ENCODE results near the gene PCLAF. TPM values are rescaled to one million over a fixed set of nuclear protein-coding genes. Genes with fewer than 3 reads are reported as not detected.

Gene PCLAF
- total and polyA plus RNA-seq, 2 of the 13 experiments (the other 11 are each of a cell fraction or from before 2014, with no cell fraction given), result 98.6 to 98.9 TPM

GRCh38 chr15:64381000-64381751 lies at the start of gene PCLAF (continued):
- TF ChIP-seq ZNF282 (IDR thresholded peaks at IDR 0.05; ENCODE audit: partially characterized antibody), result no peak
- no peak for TF ChIP-seq FOXJ3 (CRISPR knock-in tag; IDR thresholded peaks at IDR 0.05; ENCODE audit: borderline replicate concordance)
- no peak for TF ChIP-seq NFE2L1 (CRISPR knock-in tag; IDR thresholded peaks at IDR 0.05; ENCODE audit: borderline replicate concordance)
- TF ChIP-seq, protein P1, sequence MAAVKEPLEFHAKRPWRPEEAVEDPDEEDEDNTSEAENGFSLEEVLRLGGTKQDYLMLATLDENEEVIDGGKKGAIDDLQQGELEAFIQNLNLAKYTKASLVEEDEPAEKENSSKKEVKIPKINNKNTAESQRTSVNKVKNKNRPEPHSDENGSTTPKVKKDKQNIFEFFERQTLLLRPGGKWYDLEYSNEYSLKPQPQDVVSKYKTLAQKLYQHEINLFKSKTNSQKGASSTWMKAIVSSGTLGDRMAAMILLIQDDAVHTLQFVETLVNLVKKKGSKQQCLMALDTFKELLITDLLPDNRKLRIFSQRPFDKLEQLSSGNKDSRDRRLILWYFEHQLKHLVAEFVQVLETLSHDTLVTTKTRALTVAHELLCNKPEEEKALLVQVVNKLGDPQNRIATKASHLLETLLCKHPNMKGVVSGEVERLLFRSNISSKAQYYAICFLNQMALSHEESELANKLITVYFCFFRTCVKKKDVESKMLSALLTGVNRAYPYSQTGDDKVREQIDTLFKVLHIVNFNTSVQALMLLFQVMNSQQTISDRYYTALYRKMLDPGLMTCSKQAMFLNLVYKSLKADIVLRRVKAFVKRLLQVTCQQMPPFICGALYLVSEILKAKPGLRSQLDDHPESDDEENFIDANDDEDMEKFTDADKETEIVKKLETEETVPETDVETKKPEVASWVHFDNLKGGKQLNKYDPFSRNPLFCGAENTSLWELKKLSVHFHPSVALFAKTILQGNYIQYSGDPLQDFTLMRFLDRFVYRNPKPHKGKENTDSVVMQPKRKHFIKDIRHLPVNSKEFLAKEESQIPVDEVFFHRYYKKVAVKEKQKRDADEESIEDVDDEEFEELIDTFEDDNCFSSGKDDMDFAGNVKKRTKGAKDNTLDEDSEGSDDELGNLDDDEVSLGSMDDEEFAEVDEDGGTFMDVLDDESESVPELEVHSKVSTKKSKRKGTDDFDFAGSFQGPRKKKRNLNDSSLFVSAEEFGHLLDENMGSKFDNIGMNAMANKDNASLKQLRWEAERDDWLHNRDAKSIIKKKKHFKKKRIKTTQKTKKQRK (IDR thresholded peaks at IDR 0.05; ENCODE audit: low read length), result no peak
- TF ChIP-seq E2F5 (CRISPR knock-in tag; conservative IDR thresholded peaks at IDR 0.05), result peak; percentile 99
- TF ChIP-seq AGO2 (optimal IDR thresholded peaks at IDR 0.05; ENCODE audit: low read depth, low read length), result no peak
- no peak for TF ChIP-seq ZBTB20 (CRISPR knock-in tag; IDR thresholded peaks at IDR 0.05; ENCODE audit: borderline replicate concordance, low read depth)
- TF ChIP-seq MEIS2 (CRISPR knock-in tag; IDR thresholded peaks at IDR 0.05), result no peak
- no peak for TF ChIP-seq ZNF512B (CRISPR knock-in tag; IDR thresholded peaks at IDR 0.05; ENCODE audit: borderline replicate concordance)
- no peak for TF ChIP-seq ZNF772 (CRISPR knock-in tag; IDR thresholded peaks at IDR 0.05)
- peak; percentile 47; the same call in 1 of the 2 replicates for TF ChIP-seq E2F2 (CRISPR knock-in tag; IDR thresholded peaks at IDR 0.05; ENCODE audit: borderline replicate concordance)
- TF ChIP-seq IRX3 (CRISPR knock-in tag; IDR thresholded peaks at IDR 0.05; ENCODE audit: borderline replicate concordance, low read depth), result no peak
- TF ChIP-seq, protein P2, sequence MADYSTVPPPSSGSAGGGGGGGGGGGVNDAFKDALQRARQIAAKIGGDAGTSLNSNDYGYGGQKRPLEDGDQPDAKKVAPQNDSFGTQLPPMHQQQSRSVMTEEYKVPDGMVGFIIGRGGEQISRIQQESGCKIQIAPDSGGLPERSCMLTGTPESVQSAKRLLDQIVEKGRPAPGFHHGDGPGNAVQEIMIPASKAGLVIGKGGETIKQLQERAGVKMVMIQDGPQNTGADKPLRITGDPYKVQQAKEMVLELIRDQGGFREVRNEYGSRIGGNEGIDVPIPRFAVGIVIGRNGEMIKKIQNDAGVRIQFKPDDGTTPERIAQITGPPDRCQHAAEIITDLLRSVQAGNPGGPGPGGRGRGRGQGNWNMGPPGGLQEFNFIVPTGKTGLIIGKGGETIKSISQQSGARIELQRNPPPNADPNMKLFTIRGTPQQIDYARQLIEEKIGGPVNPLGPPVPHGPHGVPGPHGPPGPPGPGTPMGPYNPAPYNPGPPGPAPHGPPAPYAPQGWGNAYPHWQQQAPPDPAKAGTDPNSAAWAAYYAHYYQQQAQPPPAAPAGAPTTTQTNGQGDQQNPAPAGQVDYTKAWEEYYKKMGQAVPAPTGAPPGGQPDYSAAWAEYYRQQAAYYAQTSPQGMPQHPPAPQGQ (CRISPR knock-in tag; IDR thresholded peaks at IDR 0.05; ENCODE audit: borderline replicate concordance), result no peak
- no peak for TF ChIP-seq ZKSCAN5 (CRISPR knock-in tag; IDR thresholded peaks at IDR 0.05)
- peak; percentile 81 for TF ChIP-seq ZFX (CRISPR knock-in tag; IDR thresholded peaks at IDR 0.05; ENCODE audit: low read depth)
- peak; percentile 89 for TF ChIP-seq SIN3B (IDR thresholded peaks at IDR 0.05; ENCODE audit: low read length)
- TF ChIP-seq CERS6 (CRISPR knock-in tag; IDR thresholded peaks at IDR 0.05), result no peak

Measured in HepG2 (cell line).